Colon (tissue), 2 donors: ENCODE data around the gene AQP7.
"Not testable (repeated sequence)": the region's sequence is repeated elsewhere in the genome, so short reads cannot be mapped to it uniquely, and the experiment has no call there.

Experiments
- FAIRE-seq: peaks from 2 replicates; lab custom pipeline; 2012; peaks lifted over from hg19 to GRCh38; lab: Jason Lieb, UNC
- donor health status: control.
- donor health status: control.

The AQP7 gene

DNA sequence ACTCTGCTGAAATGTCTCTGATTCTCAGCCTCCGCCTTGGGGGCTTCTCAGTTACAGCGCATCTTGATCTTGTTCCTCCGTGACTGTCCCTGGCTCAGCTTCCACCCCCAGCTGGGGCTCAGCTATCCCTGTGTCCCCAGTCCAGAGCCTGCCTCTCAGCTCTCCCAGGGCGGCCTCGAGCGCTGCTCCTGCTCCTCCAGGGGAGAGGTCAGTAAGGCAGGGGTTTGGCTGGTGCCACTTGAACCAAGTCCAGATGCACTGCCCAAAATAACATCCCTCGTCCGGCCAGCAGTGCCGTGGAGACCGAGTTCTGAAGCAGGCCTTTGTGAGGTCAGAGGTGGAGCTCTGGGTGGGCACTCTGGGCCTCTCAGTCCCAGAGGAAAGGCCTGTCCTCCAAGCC lies at the start of gene AQP7:
Gene AQP7 (minus strand): TSS at position 198 of the 400 bp plus-strand sequence. CDS start 1,306 bp downstream, outside the sequence.
- not testable (repeated sequence) for FAIRE-seq

DNA sequence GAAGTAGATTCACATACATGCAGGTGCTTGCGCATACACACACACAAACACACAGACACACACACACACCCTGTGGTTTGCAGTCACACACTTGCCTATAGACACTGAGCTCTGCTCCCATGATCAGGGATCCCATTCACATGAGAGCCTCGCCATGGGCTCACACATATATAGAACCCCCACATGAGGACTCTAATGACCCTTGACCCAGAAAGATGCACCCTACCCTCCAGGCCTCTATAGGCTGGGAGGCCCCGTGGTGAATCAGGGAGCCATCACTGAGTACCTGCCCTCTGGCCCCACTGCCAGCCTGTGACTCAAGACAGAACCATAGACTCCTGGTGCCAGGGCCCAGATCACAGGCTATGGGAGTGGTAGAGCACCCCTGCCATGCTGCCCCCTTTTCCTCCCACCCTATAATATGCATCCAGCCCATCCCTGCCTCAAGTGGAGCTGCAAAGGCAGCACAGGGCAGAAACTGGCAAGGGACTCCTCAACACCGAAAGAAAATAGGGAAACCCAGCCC lies 48.3 kb upstream of the AQP7 start:
- no peak for FAIRE-seq

DNA sequence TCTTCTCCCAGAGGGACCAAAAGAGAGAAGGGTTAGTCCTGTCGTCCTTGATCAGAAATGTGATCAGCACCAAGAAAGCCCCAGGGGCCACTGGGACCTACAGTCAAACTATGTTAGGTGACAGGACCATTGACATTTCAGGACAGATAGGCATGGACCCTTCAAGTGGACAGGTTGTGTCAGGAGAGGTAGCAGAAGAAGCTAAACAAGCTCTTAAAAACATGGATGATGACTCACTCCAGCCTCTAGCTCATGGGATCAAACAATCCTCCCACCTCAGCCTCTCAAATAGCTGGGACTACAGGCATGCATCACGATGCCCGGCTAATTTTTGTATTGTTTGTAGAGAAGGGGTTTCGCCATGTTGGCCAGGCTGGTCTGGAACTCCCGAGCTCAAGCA lies 47.3 kb upstream of the AQP7 start:
- FAIRE-seq, result no peak

DNA sequence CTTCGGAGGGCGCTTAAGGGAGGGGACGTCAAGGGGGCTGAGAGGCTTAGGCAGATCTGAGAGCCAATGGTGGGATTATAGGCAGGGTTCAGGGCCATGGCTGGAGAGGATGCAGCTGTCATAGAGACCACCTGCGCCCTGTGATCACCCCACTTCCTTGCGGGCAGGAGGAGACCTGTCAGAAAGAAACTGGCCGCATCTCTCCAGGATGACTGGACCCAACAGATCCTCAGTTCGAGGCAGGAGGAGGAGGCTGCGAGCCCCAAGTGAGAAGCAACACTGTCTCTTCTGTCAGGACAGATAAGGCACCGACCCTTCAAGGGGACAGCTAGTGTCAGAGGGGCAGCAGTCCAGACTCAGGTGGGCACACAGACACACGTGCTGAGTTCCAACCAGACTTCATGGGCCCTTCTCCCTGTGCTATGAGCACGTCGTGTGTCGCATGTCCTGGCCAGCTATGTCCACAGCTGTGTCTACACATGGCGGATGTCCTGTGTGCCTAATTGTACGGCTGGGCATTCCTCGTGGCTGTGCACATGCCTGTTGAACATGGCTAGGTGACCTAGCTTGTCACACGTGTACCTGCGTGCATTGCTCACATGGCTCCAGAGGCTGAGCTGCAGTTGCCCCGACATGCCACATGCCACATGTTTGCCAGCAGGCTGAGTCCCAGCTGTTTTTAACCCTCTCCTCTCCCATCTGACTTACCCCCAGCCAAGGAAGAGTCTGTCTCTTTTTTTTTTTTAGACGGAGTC lies 45.6 kb upstream of the AQP7 start:
- FAIRE-seq, result no peak

DNA sequence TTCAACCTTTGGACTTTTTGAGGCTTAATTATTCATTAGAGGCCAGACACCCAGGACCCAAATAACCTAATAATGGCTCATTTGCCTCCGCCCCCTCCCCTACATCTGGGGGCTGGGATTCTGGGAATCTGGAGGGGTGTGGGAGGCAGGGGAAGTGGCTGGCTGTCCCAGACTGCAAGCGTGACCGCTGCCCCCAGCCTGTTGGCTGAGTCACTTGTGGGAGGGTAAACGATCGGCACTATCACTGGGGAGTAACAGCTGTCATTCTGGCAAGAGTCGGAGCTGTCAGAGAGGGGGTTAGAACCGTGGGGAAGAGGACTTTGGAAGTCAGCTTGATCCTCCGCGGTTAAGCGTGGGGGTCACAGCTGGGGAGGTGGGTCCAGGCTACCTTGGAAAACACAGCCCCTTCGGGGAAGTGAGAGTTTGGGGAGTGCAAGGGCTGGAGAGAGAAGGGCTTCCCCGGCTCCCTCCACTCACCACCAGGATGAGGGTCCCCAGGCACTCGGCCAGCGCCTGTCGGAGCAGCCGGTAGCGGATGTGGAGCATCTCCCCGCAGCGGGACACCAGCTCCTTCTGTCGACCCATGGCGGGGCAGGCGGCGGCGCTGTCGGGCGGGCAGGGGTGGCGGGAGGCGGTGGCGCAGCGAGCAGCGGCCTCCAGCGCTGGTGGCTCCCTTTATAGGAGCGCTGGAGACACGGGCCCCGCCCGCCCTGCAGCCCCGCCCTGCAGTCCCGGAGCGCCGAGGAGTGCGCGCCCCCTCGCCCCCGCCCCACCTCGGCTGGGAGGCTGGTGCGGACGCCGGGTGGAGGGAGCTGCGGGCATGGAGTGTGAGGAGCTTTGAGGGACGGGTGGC lies 44.8 kb upstream of the AQP7 start, which contains the start of gene AQP3:
Gene AQP3 (minus strand): TSS at position 648 of the 853 bp plus-strand sequence. CDS start 63 bp downstream, at position 585.
- FAIRE-seq, result no peak

DNA sequence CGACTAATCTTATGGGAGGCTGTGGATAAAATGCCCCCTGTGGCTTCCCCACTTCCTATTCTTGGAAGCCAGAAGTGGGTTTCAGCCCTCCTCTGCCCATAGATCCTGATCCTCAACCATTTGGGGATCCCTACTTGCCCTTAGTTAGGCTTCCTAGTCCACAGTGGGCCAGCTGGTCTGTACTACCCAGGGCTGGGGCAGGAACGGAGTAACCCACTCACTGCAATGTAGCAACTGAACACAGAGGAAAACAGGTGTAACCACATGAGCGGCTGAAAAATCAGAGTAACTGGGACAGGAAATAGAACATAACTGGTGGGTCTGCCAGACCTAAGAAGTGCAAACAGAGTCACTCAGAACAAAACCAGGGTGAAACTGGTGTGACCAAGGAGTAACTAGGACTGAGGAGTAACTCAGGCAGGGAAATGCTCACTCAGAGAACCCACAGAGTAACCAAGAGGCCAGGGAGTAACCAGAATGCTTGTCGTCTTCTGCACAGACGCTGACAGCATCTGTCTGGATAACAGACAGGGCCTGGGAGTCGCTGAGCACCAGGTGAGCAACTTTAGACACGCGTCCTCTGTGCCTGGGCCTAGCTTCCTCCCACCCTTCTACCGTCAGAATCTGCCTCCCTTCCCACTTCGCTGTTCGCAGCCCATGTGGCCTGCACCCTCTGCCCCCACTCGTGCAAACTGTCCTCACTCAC lies 44.0 kb upstream of the AQP7 start:
- no peak for FAIRE-seq

DNA sequence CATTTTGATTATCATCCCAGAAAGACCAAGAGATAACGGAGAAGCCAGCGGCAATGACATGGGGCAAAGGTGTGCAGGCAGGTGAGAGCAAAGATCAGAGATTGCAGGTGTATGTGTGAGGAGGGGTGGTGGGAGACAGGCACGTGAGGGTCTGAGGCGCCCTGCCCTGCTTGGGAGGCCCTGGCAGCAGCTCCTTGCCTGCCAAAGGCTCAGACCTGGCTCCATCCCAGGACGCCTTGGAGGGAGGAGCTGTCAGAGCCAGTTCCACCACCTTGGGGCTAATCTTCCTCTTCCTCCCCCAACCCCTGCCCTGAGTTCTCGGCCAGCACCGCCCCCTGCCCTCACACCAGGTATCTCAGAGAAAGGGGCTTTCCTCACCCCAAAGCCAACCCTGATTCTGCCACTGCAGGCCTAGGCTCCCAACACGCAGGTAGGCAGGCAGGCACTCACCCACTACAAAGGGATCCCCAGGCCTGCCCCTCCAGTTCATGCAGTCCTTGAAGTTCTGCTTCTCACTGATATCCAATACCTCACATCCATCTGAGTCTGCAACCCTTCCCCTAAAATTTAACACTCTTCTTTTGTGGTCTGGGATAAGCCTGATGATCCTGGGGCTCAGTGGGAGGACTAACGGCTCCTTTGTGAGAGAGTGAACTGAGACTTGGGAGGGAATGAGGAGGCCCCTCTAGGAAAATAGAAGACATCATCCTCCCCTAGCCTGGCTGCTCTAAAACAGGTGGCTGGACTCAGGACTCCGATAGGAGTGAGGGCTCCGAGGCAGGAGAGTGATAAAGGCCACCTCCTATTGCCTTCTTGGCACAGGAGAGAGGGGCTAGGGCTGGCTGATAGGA lies 43.2 kb upstream of the AQP7 start:
- FAIRE-seq, result no peak

DNA sequence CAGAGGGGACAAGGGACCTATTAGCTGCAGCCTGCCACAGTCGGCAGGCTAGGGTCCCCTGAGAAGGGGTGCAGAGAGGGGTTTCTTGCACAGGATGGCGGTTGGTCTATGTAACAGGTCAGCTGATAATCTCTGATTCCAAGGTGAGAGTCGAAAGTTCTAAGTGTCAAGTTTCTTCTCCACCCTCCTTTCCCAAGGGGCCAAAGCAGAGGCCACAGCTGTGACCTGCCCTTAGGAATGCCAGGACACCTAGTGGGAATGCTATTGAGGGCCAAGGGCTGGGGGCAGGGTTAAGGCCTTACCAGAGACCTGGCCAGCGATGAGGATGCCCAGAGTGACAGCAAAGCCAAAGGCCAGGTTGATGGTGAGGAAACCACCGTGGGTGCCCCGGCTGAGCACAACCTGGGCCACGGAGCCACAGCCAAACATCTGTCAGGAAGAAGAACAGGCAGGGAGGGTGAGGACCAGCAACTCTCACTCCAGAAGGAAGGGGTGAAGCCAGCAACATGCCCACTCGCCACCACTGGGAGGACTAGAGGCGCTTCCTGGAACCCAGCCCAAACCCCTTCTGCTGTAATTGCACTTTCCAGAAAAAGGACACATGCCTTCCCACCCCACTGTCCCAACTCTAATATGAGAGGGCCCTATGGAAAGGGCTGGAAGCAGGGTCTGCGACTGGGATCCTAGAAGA lies 41.2 kb upstream of the AQP7 start:
- no peak for FAIRE-seq

DNA sequence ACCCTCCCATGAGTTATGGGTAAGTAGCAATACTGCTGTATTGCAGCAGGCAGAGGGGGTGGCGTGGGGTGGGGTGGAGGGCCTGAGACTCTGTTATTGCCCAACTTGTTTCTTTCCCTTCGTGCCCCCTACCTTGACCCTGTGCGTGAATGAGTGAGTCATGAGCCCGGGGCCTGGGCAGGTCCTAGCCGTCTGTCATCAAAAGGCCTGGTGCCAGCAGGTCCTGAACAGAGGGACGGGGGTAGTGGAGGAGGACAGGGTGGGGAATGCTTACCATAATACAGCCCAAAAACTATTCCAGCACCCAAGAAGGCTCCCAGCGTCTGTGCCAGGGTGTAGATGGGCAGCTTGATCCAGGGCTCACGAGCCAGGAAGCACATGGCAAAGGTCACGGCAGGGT lies 40.7 kb upstream of the AQP7 start:
- FAIRE-seq, result no peak

DNA sequence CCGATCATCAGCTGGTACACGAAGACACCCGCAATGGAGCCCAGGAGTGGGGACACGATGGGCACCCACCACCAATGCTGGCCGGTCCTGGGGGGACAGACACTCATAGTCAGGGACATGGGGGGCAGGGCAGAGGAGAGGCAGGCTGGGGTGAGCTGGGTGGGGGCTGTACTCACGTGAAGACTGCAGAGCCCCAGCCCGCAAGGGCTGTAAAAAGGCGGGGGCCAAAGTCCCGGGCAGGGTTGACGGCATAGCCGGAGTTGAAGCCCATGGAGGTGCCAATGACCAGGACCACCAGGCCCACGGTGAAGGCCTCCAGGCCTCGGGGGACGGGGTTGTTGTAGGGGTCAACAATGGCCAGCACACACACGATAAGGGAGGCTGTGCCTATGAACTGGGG lies 39.8 kb upstream of the AQP7 start:
- FAIRE-seq, result no peak

DNA sequence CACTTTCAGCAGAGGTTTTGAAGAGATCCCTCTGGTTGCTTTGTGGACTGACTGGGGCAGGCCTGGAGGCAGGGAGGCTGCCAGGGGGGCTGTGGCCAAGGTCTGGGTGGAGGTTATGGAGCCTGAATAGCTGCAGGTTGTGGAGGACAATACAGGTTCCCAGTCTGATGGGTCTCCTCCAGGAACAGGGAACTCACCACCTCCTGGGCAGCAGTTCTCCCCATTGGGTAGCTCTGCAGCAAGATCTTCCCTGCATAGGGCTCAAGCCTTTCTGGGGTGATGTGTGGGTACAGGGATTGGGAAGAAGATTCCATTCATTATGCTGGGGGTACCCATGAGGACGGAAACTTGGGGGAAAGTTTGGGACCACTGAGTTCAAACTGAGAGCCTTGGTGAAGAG lies 38.2 kb upstream of the AQP7 start:
- FAIRE-seq, result no peak

DNA sequence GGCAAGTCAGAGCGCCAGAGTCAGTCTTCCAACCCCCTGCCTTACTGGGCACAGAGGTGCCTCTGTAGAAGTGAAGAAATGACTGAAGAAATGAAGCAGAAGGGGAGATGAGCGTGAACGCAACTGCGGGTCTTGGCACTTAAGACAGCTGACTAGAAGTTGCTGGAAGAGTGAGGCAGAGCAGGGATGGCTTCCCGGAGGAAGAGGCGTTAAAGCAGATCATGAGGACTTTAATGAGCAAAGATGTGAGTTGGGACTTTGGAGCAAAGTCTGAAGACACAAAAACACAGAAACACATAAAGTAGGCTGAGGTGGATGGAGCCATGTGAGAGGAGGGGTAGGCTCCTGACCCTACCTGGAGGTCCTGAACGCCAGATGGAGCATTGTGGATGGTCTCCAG lies 37.8 kb upstream of the AQP7 start:
- FAIRE-seq, result no peak

DNA sequence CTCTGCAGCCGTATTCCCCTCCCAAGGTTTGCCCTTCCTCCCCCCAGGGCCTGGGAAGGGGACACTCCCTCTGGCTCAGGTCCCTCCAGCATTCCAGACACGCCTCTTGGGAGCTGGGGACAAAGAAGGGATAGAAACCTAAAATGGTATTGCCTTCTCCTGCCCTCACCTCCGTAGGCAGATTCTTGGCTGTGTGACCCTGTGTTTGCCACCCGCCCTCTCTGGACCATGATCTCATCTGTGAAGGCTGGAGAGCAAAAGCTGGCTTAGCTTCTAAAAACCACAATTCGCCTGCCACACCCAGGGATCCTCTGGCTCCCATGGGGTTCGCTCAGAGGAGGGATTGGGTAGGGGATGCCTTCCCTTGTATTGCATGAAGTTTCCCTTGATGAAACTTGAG lies 37.4 kb upstream of the AQP7 start:
- no peak for FAIRE-seq

DNA sequence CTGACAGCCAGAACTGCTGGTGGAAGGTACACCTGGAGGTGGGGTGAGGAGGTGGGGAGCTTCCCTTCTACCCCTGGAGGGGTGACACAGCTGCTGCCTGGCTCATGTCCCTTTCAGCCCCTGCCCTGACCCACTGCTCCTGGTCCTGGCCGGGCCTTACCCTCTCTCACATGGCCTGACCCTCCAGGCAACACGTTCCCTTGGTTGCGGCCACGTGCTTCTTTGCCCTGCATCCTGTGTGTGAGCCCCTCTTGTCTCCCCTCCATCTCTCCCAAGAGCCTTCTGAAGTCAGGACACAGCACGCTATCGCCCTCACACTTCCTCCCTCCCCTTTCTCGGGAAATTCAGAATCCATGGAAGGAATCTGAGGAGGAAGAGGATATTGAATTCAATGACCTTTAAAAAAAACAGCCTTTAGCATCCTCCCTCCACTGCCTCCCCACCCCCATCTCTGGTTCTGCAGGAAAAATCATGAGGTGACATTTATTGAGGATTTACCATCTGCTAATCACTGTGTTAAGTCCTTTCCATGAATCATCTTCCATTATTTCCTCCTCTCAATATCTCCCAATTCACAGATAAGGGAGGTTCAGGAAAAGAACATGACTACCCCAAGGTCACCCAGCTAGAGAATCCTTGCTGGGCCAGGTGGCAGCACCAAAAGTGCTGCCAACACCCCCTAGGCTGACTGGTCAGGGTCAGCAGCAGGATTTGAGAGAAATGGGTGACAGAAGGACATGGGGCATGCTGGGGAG lies 36.7 kb upstream of the AQP7 start:
- FAIRE-seq, result no peak

DNA sequence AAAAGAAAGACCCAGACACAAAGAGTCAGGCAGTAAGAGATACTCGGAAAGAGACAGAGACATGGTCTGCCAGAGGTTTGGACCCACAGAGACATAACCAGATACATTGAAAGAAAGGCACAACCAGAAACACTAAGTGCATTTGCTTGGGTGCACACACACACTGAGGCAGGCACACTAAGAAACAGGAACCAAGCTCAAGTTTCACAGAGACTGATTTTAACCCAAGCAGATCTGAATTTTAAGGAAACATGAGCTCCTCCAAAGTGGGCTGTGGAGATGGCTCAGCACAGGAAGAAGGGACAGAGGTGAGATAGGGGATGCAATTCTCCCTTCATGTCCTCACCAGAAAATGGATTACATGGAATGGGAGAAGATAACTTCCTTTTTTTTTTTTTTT lies 35.5 kb upstream of the AQP7 start:
- FAIRE-seq, result no peak

DNA sequence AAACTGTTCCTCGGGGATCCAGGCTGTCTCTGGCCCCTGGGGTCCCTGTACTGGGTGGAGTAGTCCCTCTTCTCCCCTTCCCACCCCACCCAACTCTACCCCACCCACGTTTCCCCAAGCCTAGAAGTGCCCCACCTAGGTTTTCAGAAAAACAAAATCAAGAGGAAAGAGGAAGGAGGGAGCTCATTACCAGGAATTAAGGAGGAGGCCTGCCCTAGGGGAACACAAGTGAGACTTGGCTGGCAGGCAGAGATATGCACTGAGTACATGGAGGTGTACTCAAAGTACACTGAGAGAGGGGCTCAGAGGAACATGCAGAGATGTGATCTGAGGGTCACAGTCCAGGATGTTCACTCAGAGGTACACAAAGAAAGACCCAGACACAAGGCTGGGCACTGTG lies 34.8 kb upstream of the AQP7 start:
- no peak for FAIRE-seq

DNA sequence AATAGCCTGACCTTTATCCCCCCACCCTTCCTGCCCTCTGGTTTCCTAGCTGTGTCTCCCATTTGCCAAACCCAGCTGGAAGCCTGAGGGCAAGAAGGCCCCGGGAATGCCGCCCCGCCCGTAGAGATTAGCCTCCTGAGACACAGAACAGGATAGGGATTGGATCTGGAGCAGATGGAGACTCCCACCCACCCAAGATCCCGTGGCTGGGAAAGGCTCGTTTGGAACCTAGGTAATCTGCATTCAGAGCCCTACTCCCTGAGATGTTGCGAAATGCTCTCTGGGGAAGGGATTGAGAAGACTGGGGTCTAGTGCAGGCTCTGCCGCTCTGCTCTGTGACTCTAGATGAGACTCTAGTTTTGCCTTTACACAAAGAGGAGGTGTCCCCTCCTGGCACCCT lies 34.1 kb upstream of the AQP7 start:
- FAIRE-seq, result no peak

DNA sequence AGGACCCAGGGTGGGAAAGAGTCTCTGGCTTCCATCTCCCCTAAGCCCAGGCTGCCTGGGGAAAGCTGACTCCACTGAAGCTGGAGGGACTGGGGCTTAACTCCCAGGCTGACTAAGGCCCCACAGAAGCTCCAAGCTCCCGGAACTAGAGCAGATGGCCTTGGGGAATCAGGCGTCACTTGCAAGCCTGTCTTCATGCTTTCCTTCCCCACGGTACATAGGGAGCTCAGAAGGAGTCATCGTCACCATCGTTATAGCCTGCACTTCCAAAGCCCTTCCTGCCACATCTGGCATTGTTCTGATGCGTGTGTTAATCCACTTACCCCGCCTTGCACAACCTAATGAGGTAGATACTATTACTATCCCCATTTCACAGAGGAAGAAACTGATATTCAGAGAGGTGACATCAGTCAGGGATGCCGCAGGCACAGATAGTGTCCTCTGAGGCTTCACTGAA lies 33.5 kb upstream of the AQP7 start:
- no peak for FAIRE-seq

DNA sequence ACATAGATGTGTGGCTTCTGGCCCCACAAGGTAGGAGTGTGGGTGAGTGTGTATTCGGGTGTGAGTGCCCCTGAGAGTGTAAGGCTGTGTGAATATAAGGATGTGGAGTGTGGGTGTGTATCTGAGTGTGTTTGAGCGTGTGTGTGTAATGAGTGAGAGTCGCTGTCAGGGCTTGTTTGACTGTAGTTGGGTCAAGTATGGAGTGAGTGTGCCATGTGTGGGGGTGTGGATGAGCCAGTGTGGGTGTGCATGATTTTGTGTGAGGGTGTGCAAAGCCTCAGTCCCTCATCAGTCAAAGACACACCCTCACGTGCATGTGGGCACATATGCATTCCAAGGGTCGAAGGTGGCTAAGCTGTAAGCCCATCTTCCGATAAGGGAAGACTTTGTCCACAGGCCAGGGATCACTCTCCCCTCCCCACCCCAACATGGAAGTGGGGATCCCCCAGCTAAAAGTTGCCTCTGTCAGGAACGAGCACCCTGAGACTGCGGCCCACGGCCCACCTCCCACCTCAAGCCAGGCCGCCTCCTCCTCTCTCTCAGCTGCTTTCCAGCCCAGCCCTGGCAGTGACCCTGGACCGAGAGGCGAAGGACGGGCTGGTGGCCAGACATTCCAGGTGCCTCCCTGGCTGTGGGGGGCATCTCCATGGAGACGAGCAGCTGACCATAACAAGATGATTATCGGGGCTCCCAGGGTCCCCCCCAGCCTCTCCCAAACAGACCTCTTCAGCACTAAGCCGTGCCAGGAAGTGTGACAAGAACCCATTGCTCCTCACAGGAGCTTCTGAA lies 32.1 kb upstream of the AQP7 start:
- FAIRE-seq, result no peak
